GM23338 (cell line): ENCODE measurements around the gene GRID1. TPM values are rescaled to one million over a fixed set of nuclear protein-coding genes. Genes with fewer than 3 reads are reported as not detected.

Experiments
- ATAC-seq: fragments of 200-7000 bp; cut with Tn5 transposase; 3 replicates; pipeline ENCODE4 v1.9.1; 2020
- DNase-seq: peaks from one replicate; pipeline ENCODE4 v3.0.0-alpha.2; 2015; ENCODE audit warnings: low spot score
- H2AFZ ChIP-seq: fragments of 200-600 bp; sonication (generic); 2 replicates; pipeline ENCODE4 v1.8.0; 2016; ENCODE audit warnings: antibody characterized with exemption, mild to moderate bottlenecking, moderate library complexity
- H3F3A ChIP-seq: fragments of 200-600 bp; sonication (generic); replicated peaks from 2 replicates; pipeline ENCODE4 v1.8.0; 2017; ENCODE audit warnings: antibody characterized with exemption, mixed run types, low read depth
- H3K27ac ChIP-seq: fragments of 200-600 bp; sonication (generic); 2 replicates; pipeline ENCODE4 v1.6.1; 2016; ENCODE audit warnings: low read depth
- H3K27me3 ChIP-seq: fragments of 200-600 bp; sonication (generic); 2 replicates; pipeline ENCODE4 v1.8.0; 2016; ENCODE audit warnings: mild to moderate bottlenecking, mixed run types, moderate library complexity; ENCODE audit not compliant: insufficient read depth
- H3K36me3 ChIP-seq: fragments of 200-600 bp; sonication (generic); 2 replicates; pipeline ENCODE4 v1.8.0; 2016; ENCODE audit warnings: mild to moderate bottlenecking; ENCODE audit not compliant: insufficient read depth
- H3K4me1 ChIP-seq: fragments of 200-600 bp; sonication (generic); 2 replicates; pipeline ENCODE4 v1.8.0; 2016; ENCODE audit warnings: mild to moderate bottlenecking, moderate library complexity; ENCODE audit not compliant: insufficient read depth
- H3K4me2 ChIP-seq: fragments of 200-600 bp; sonication (generic); 2 replicates; pipeline ENCODE4 v1.7.1; 2017; ENCODE audit warnings: mixed run types
- H3K4me3 ChIP-seq: fragments of 200-600 bp; sonication (generic); 2 replicates; pipeline ENCODE4 v1.6.1; 2016; ENCODE audit warnings: mixed run types
- H3K79me2 ChIP-seq: fragments of 200-600 bp; sonication (generic); replicated peaks from 2 replicates; pipeline ENCODE4 v1.8.0; 2017; ENCODE audit warnings: mild to moderate bottlenecking; ENCODE audit not compliant: insufficient read depth
- H3K9me2 ChIP-seq: fragments of 200-600 bp; sonication (generic); 2 replicates; pipeline ENCODE4 v1.8.0; 2017; ENCODE audit not compliant: insufficient read depth
- H4K20me1 ChIP-seq: fragments of 200-600 bp; sonication (generic); replicated peaks from 2 replicates; pipeline ENCODE4 v1.8.0; 2017; ENCODE audit warnings: mild to moderate bottlenecking; ENCODE audit not compliant: insufficient read depth
- H3K27ac Mint-ChIP-seq: 2 replicates; pipeline ENCODE4 v1.8.0; 2020; ENCODE audit warnings: inconsistent platforms, mild to moderate bottlenecking, moderate library complexity, mixed read lengths
- H3K27me3 Mint-ChIP-seq: 3 replicates; pipeline ENCODE4 v1.8.0; 2022; ENCODE audit warnings: low read depth, mild to moderate bottlenecking, moderate library complexity, mixed read lengths, inconsistent platforms; ENCODE audit not compliant: insufficient read depth, poor library complexity
- H3K36me3 Mint-ChIP-seq: 3 replicates; pipeline ENCODE4 v1.8.0; 2021; ENCODE audit warnings: low read depth, mild to moderate bottlenecking, inconsistent platforms, moderate library complexity, mixed read lengths
- H3K4me1 Mint-ChIP-seq: 3 replicates; pipeline ENCODE4 v1.8.0; 2020; ENCODE audit warnings: mild to moderate bottlenecking, inconsistent platforms, mixed read lengths
- H3K4me3 Mint-ChIP-seq: 3 replicates; pipeline ENCODE4 v1.8.0; 2021; ENCODE audit warnings: moderate library complexity, mild to moderate bottlenecking, inconsistent platforms, mixed read lengths
- H3K9me3 Mint-ChIP-seq: 3 replicates; pipeline ENCODE4 v1.8.0; 2020; ENCODE audit warnings: moderate library complexity, mild to moderate bottlenecking, inconsistent platforms, mixed read lengths
- CREB1 ChIP-seq: fragments of 250-450 bp; sonication (Bioruptor Pico); IDR thresholded peaks from 2 replicates; pipeline ENCODE4 v1.5.0; 2020; ENCODE audit warnings: low read depth, mild to moderate bottlenecking, moderate library complexity
- EZH2 ChIP-seq: fragments of 200-600 bp; sonication (generic); IDR thresholded peaks from one replicate; pipeline ENCODE4 v1.8.0; 2017; ENCODE audit warnings: antibody characterized with exemption, mild to moderate bottlenecking, low read depth; ENCODE audit not compliant: unreplicated experiment
- EZH2phosphoT487 ChIP-seq: fragments of 200-600 bp; sonication (generic); IDR thresholded peaks from one replicate; pipeline ENCODE4 v1.8.1; 2018; ENCODE audit warnings: antibody characterized with exemption; ENCODE audit not compliant: unreplicated experiment
- JUNB ChIP-seq: IDR thresholded peaks from one replicate; pipeline ENCODE4 v1.6.1; 2016; ENCODE audit warnings: antibody characterized with exemption; ENCODE audit not compliant: unreplicated experiment
- NANOG ChIP-seq: IDR thresholded peaks from 2 replicates; pipeline ENCODE4 v1.6.1; 2016; ENCODE audit warnings: antibody characterized with exemption, borderline replicate concordance
- POLR2AphosphoS5 ChIP-seq: IDR thresholded peaks from 2 replicates; pipeline ENCODE4 v1.6.1; 2016; ENCODE audit warnings: antibody characterized with exemption, low read depth
- STAT1 ChIP-seq: IDR thresholded peaks from one replicate; pipeline ENCODE4 v1.6.1; 2016; ENCODE audit warnings: antibody characterized with exemption; ENCODE audit not compliant: unreplicated experiment
- ZNF114 ChIP-seq: fragments of 250-450 bp; sonication (Bioruptor Pico); IDR thresholded peaks from 2 replicates; pipeline ENCODE4 v1.5.0; 2020; ENCODE audit warnings: mild to moderate bottlenecking, moderate library complexity
- ZNF331 ChIP-seq: fragments of 250-450 bp; sonication (Bioruptor Pico); IDR thresholded peaks from 2 replicates; pipeline ENCODE4 v1.5.0; 2020; ENCODE audit warnings: low read depth, mild to moderate bottlenecking, moderate library complexity
- polyA plus RNA-seq: library from polyadenylated mRNA; unstranded; fragments of >200 nt; fragmentation: Nextera tagmentation; extraction: Ambion mirVana; gene quantifications from 2 replicates; pipeline ENCODE4 v1.2.1, GENCODE V29; 2016
- total RNA-seq: library from RNA; depleted of rRNA; stranded (reverse); fragments of >200 nt; shearing (Covaris generic); gene quantifications from 2 replicates; pipeline ENCODE4 v1.2.3, GENCODE V29; 2014
- TF ChIP-seq, protein P1 (sequence below), 2 experiments: fragments of 200-600 bp in 1 of 2; sonication (generic) in 1 of 2; conservative IDR thresholded peaks; 2 replicates each; pipeline versions ENCODE4 v1.5.1 to v1.6.1; 2016 to 2017; ENCODE audit warnings: antibody characterized with exemption in 2 of 2, low read depth in 2 of 2, mild to moderate bottlenecking in 2 of 2, moderate library complexity in 1 of 2
- TF ChIP-seq, protein P2 (sequence below): fragments of 250-450 bp; sonication (Bioruptor Pico); IDR thresholded peaks from 2 replicates; pipeline ENCODE4 v1.5.0; 2020; ENCODE audit warnings: mild to moderate bottlenecking, moderate library complexity
- TF ChIP-seq, protein P3 (sequence below): IDR thresholded peaks from one replicate; pipeline ENCODE4 v1.6.1; 2018; ENCODE audit warnings: antibody characterized with exemption; ENCODE audit not compliant: unreplicated experiment
- TF ChIP-seq, protein P4 (sequence below): IDR thresholded peaks from 2 replicates; pipeline ENCODE4 v1.6.1; 2016; ENCODE audit warnings: antibody characterized with exemption

The GRID1 gene
- total and polyA plus RNA-seq, 2 experiments from 2014 or later: 0.14 to 0.15 TPM

DNA sequence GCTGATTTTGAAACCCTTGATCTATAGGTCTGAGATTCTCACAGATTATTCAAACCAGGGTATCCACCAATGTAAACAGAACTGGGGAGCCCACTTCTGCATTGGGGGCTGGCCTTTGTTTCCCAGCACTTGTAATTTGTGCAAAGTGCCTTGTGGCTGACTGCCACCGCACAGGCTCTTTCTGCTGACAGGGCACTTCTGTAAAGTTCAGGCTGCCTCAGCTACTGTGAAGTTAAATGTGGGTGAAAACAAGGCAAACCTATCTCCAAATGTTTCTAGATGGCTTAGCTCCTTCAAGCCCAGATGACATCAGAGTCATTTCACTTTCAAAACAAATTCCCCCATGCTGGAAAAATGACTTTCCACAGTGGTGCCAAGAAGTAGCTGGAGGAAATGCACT is 54.7 kb downstream of the GRID1 start:
- H3K9me2 ChIP-seq: 0 out of 2 replicates have a peak, but pooled peaks cover 4% of the 10 kb centered on the region
- 0 out of 2 replicates have a peak, but pooled peaks cover 3% of the 10 kb centered on the region for H4K20me1 ChIP-seq
- H3K27ac ChIP-seq: no peak overlapping the region
- Mint-ChIP-seq H3K9me3 (no peaks in the 10 kb centered on the region), H3K36me3 (no peaks in the 10 kb centered on the region), H3K27ac (no peak overlapping the region), H3K4me3 (no peak overlapping the region), H3K27me3 (peaks cover 6% of the 10 kb centered on the region), H3K4me1 (peaks cover 11% of the 10 kb centered on the region)
- no peak for DNase-seq
- H3K27me3 ChIP-seq: no peaks in the 10 kb centered on the region
- no peaks in the 10 kb centered on the region for H3F3A ChIP-seq
- H2AFZ ChIP-seq: no peak overlapping the region
- H3K79me2 ChIP-seq: no peaks in the 10 kb centered on the region
- no peak for ATAC-seq
- no peak overlapping the region for H3K4me2 ChIP-seq
- no peak overlapping the region for H3K4me3 ChIP-seq
- H3K36me3 ChIP-seq: no peaks in the 10 kb centered on the region
- H3K4me1 ChIP-seq: no peaks in the 10 kb centered on the region
- TF ChIP-seq EZH2 (no peak), STAT1 (no peak), POLR2AphosphoS5 (no peak), ZNF331 (CRISPR knock-in tag) (no peak), CREB1 (no peak), EZH2phosphoT487 (no peak), ZNF114 (CRISPR knock-in tag) (no peak), JUNB (no peak), NANOG (no peak)
- TF ChIP-seq, protein P1, sequence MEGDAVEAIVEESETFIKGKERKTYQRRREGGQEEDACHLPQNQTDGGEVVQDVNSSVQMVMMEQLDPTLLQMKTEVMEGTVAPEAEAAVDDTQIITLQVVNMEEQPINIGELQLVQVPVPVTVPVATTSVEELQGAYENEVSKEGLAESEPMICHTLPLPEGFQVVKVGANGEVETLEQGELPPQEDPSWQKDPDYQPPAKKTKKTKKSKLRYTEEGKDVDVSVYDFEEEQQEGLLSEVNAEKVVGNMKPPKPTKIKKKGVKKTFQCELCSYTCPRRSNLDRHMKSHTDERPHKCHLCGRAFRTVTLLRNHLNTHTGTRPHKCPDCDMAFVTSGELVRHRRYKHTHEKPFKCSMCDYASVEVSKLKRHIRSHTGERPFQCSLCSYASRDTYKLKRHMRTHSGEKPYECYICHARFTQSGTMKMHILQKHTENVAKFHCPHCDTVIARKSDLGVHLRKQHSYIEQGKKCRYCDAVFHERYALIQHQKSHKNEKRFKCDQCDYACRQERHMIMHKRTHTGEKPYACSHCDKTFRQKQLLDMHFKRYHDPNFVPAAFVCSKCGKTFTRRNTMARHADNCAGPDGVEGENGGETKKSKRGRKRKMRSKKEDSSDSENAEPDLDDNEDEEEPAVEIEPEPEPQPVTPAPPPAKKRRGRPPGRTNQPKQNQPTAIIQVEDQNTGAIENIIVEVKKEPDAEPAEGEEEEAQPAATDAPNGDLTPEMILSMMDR (conservative IDR thresholded peaks at IDR 0.05; ENCODE audit: low read depth in 2 of 2): no peak
- TF ChIP-seq, protein P2, sequence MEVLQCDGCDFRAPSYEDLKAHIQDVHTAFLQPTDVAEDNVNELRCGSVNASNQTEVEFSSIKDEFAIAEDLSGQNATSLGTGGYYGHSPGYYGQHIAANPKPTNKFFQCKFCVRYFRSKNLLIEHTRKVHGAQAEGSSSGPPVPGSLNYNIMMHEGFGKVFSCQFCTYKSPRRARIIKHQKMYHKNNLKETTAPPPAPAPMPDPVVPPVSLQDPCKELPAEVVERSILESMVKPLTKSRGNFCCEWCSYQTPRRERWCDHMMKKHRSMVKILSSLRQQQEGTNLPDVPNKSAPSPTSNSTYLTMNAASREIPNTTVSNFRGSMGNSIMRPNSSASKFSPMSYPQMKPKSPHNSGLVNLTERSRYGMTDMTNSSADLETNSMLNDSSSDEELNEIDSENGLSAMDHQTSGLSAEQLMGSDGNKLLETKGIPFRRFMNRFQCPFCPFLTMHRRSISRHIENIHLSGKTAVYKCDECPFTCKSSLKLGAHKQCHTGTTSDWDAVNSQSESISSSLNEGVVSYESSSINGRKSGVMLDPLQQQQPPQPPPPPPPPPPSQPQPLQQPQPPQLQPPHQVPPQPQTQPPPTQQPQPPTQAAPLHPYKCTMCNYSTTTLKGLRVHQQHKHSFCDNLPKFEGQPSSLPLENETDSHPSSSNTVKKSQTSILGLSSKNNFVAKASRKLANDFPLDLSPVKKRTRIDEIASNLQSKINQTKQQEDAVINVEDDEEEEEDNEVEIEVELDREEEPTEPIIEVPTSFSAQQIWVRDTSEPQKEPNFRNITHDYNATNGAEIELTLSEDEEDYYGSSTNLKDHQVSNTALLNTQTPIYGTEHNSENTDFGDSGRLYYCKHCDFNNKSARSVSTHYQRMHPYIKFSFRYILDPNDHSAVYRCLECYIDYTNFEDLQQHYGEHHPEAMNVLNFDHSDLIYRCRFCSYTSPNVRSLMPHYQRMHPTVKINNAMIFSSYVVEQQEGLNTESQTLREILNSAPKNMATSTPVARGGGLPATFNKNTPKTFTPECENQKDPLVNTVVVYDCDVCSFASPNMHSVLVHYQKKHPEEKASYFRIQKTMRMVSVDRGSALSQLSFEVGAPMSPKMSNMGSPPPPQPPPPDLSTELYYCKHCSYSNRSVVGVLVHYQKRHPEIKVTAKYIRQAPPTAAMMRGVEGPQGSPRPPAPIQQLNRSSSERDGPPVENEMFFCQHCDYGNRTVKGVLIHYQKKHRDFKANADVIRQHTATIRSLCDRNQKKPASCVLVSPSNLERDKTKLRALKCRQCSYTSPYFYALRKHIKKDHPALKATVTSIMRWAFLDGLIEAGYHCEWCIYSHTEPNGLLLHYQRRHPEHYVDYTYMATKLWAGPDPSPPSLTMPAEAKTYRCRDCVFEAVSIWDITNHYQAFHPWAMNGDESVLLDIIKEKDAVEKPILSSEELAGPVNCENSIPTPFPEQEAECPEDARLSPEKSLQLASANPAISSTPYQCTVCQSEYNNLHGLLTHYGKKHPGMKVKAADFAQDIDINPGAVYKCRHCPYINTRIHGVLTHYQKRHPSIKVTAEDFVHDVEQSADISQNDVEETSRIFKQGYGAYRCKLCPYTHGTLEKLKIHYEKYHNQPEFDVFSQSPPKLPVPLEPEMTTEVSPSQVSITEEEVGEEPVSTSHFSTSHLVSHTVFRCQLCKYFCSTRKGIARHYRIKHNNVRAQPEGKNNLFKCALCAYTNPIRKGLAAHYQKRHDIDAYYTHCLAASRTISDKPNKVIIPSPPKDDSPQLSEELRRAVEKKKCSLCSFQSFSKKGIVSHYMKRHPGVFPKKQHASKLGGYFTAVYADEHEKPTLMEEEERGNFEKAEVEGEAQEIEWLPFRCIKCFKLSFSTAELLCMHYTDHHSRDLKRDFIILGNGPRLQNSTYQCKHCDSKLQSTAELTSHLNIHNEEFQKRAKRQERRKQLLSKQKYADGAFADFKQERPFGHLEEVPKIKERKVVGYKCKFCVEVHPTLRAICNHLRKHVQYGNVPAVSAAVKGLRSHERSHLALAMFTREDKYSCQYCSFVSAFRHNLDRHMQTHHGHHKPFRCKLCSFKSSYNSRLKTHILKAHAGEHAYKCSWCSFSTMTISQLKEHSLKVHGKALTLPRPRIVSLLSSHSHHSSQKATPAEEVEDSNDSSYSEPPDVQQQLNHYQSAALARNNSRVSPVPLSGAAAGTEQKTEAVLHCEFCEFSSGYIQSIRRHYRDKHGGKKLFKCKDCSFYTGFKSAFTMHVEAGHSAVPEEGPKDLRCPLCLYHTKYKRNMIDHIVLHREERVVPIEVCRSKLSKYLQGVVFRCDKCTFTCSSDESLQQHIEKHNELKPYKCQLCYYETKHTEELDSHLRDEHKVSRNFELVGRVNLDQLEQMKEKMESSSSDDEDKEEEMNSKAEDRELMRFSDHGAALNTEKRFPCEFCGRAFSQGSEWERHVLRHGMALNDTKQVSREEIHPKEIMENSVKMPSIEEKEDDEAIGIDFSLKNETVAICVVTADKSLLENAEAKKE (CRISPR knock-in tag): no peak
- TF ChIP-seq, protein P3, sequence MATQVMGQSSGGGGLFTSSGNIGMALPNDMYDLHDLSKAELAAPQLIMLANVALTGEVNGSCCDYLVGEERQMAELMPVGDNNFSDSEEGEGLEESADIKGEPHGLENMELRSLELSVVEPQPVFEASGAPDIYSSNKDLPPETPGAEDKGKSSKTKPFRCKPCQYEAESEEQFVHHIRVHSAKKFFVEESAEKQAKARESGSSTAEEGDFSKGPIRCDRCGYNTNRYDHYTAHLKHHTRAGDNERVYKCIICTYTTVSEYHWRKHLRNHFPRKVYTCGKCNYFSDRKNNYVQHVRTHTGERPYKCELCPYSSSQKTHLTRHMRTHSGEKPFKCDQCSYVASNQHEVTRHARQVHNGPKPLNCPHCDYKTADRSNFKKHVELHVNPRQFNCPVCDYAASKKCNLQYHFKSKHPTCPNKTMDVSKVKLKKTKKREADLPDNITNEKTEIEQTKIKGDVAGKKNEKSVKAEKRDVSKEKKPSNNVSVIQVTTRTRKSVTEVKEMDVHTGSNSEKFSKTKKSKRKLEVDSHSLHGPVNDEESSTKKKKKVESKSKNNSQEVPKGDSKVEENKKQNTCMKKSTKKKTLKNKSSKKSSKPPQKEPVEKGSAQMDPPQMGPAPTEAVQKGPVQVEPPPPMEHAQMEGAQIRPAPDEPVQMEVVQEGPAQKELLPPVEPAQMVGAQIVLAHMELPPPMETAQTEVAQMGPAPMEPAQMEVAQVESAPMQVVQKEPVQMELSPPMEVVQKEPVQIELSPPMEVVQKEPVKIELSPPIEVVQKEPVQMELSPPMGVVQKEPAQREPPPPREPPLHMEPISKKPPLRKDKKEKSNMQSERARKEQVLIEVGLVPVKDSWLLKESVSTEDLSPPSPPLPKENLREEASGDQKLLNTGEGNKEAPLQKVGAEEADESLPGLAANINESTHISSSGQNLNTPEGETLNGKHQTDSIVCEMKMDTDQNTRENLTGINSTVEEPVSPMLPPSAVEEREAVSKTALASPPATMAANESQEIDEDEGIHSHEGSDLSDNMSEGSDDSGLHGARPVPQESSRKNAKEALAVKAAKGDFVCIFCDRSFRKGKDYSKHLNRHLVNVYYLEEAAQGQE: no peak
- TF ChIP-seq, protein P4, sequence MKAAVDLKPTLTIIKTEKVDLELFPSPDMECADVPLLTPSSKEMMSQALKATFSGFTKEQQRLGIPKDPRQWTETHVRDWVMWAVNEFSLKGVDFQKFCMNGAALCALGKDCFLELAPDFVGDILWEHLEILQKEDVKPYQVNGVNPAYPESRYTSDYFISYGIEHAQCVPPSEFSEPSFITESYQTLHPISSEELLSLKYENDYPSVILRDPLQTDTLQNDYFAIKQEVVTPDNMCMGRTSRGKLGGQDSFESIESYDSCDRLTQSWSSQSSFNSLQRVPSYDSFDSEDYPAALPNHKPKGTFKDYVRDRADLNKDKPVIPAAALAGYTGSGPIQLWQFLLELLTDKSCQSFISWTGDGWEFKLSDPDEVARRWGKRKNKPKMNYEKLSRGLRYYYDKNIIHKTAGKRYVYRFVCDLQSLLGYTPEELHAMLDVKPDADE: no peak
